Fibroblast of villous mesenchyme (primary cell): ENCODE results near the gene ARHGDIB. TPM values are rescaled to one million over a fixed set of nuclear protein-coding genes. Genes with fewer than 3 reads are reported as not detected.

ENCODE experiments used
- DNase-seq: peaks from one replicate; pipeline ENCODE4 v3.0.0-alpha.2; 2010; ENCODE audit warnings: low read depth
- H3K4me3 ChIP-seq: 2 replicates; pipeline ENCODE4 v1.5.1; 2011; ENCODE audit warnings: low read depth, mild to moderate bottlenecking, low read length
- CTCF ChIP-seq: IDR thresholded peaks from 2 replicates; pipeline ENCODE4 v1.5.1; 2012; ENCODE audit warnings: low read depth, mild to moderate bottlenecking, low read length; ENCODE audit not compliant: insufficient read depth
- total RNA-seq: library from RNA; depleted of rRNA; stranded (reverse); fragments of >200 nt; gene quantifications from 2 replicates; pipeline ENCODE4 v1.2.3, GENCODE V29; 2012

The ARHGDIB gene
- total RNA-seq, 1 donor = 17.3 TPM

GRCh38 chr12:14930299-14930698 lies 31.1 kb downstream of the ARHGDIB start:
- peak; percentile 28 for TF ChIP-seq CTCF
- H3K4me3 ChIP-seq = no peak overlapping the region
- peak; percentile 42 for DNase-seq

DNA sequence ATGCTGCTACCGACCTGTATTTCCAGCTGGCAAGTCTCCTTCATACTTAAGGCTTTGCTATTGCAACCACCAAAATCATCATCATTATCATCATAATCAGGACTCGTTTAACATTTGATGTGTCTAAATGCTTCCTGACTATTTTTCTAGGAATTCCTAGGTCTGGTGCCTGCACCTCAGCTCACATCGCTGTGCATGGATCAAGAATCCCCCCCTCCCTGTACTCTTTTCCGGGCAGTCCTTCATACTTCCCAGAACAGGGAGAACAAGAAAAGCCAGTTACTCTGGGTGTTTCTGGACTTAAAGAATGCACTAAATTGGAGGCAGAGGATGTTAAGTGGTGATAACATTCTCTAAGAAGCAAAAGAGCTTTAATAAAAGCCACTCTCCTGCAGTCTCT lies 32.5 kb downstream of the ARHGDIB start:
- H3K4me3 ChIP-seq = no peak overlapping the region
- TF ChIP-seq CTCF = no peak
- no peak for DNase-seq

- no peak for DNase-seq
- TF ChIP-seq CTCF = no peak
- no peak overlapping the region for H3K4me3 ChIP-seq
These were observed 34.1 kb downstream of the ARHGDIB start for GRCh38 chr12:14927267-14927666.

- H3K4me3 ChIP-seq = no peak overlapping the region
- DNase-seq = no peak
- no peak for TF ChIP-seq CTCF
These were observed 36.9 kb downstream of the ARHGDIB start for GRCh38 chr12:14924541-14924940.

GRCh38 chr12:14923944-14924343 lies 37.5 kb downstream of the ARHGDIB start:
- DNase-seq = no peak
- no peak for TF ChIP-seq CTCF
- H3K4me3 ChIP-seq = no peak overlapping the region

DNA sequence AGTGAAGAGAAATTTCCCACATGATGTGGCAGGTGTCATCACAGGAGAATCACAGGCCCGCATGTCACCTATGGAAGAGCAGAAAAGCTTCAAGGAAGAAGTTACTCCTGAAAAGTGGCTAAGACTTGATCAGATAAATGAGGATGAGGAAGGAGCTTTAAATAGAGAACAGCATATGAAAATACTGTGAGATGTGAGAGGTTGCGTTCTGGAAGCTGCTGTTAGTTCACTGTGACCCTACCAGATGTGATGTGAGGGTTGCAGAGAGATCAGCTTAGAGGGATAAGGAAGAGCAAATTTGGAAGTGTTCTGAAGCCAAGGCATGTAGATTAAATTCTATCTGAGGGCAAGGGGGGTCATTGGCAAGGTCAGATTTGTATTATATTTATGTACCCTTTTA lies 40.2 kb downstream of the ARHGDIB start:
- DNase-seq = no peak
- H3K4me3 ChIP-seq = no peak overlapping the region
- no peak for TF ChIP-seq CTCF

DNA sequence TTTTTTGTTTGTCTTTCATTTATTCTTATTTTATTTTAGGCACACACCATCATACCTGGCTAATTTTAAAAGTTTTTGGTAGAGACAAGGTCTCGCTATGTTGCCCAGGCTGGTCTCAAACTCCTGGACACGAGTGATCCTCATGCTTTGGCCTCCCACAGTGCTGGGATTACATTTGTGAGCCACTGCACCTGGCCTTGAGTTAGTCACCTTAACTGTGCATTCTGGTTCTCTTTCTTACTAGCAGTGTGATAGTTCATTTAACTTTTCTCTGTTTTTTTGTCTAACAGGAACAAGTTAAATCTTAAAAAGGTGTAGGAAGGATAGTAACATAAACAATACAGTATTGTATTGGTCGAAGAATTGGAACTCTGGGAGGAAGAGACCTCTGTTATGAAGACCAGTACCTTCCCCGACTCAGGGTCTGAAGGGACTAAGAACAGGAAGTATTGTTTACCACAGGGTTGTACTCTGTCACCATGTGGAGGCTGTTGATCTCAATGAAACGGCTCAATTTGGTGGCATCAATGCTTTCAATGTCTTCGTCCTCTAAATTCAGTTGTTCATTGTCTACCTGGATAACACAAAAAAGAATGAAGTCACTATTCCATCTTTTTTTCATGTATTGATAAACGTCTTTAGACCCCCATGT lies 40.8 kb downstream of the ARHGDIB start:
- no peak overlapping the region for H3K4me3 ChIP-seq
- TF ChIP-seq CTCF = no peak
- DNase-seq = no peak
